Omental fat pad (tissue), 4 donors: ENCODE results near the gene MESP2. TPM values are rescaled to one million over a fixed set of nuclear protein-coding genes. Genes with fewer than 3 reads are reported as not detected.

Experiments
- ATAC-seq: fragments of 150-250 bp; one replicate; pipeline ENCODE4 v1.9.1; 2016; ENCODE audit warnings: mild to moderate bottlenecking, moderate library complexity; ENCODE audit not compliant: low FRiP score
- DNase-seq: peaks from one replicate; pipeline ENCODE4 v3.0.0-alpha.2; 2019; ENCODE audit warnings: low spot score
- CTCF ChIP-seq, 3 donors: fragments of 450-650 bp; IDR thresholded peaks; one replicate each; pipeline ENCODE4 v1.5.1; 2016 to 2017; ENCODE audit warnings: antibody characterized with exemption in 3 of 3, mild to moderate bottlenecking in 3 of 3, moderate library complexity in 2 of 3
- total RNA-seq, 4 donors: library from RNA; depleted of rRNA; stranded (reverse); fragments of >200 nt; gene quantifications; one replicate each; pipeline ENCODE4 v1.1.0, GENCODE V29; 2016

Gene MESP2
- total RNA-seq, 4 donors from 2014 or later = 0.48 TPM; not detected in 3

GRCh38 chr15:89822951-89823711 lies 47.0 kb downstream of the MESP2 start:
- ATAC-seq (no peak), DNase-seq (no peak)
- TF ChIP-seq CTCF (IDR thresholded peaks at IDR 0.05) = no peak

- TF ChIP-seq CTCF (IDR thresholded peaks at IDR 0.05) = no peak
- ATAC-seq = no peak
- no peak for DNase-seq
These were observed 47.9 kb downstream of the MESP2 start for GRCh38 chr15:89823836-89824606.

- no peak for ATAC-seq
- TF ChIP-seq CTCF (IDR thresholded peaks at IDR 0.05) = no peak
These were observed 48.4 kb downstream of the MESP2 start for GRCh38 chr15:89824607-89824867.

GRCh38 chr15:89825271-89825940 lies 49.3 kb downstream of the MESP2 start:
- DNase-seq (no peak), ATAC-seq (no peak)
- no peak for TF ChIP-seq CTCF (IDR thresholded peaks at IDR 0.05)

More at GRCh38 chr15:89824607-89824867, 48.4 kb downstream of the MESP2 start:
- no peak for DNase-seq

GRCh38 chr15:89826671-89827655 lies 50.8 kb downstream of the MESP2 start:
- no peak for TF ChIP-seq CTCF (IDR thresholded peaks at IDR 0.05)
- ATAC-seq (no peak), DNase-seq (no peak)

GRCh38 chr15:89827829-89828228 lies 51.7 kb downstream of the MESP2 start:
- no peak for ATAC-seq
- TF ChIP-seq CTCF (IDR thresholded peaks at IDR 0.05) = no peak

More at GRCh38 chr15:89827829-89828228, 51.7 kb downstream of the MESP2 start:
- no peak for DNase-seq
